ENCODE data around the gene EBF4.
"Not testable (repeated sequence)": the region's sequence is repeated elsewhere in the genome, so short reads cannot be mapped to it uniquely, and the experiment has no call there.

The EBF4 gene

GRCh38 chr20:2760297-2760951 is 67.8 kb downstream of the EBF4 start:
- DNase-seq, result no peak

GRCh38 chr20:2760952-2761305 is 68.3 kb downstream of the EBF4 start:
- no peak for DNase-seq

GRCh38 chr20:2761885-2762284 is 69.3 kb downstream of the EBF4 start:
- no peak for DNase-seq

- no peak for DNase-seq
Observed at GRCh38 chr20:2762578-2763131, 70.1 kb downstream of the EBF4 start.

- DNase-seq, result no peak
Observed at GRCh38 chr20:2763186-2763585, 70.6 kb downstream of the EBF4 start.

GRCh38 chr20:2767768-2768631 is 75.4 kb downstream of the EBF4 start:
- DNase-seq, result no peak

- DNase-seq, result no peak
Observed at GRCh38 chr20:2768632-2769015, 76.0 kb downstream of the EBF4 start.

- not testable (repeated sequence) for DNase-seq
Observed at GRCh38 chr20:2770091-2770490, 77.5 kb downstream of the EBF4 start.

GRCh38 chr20:2771631-2772080 is 79.1 kb downstream of the EBF4 start:
- no peak for DNase-seq

GRCh38 chr20:2773812-2774211 is 81.2 kb downstream of the EBF4 start:
- DNase-seq, result no peak

- DNase-seq, result no peak
Observed at GRCh38 chr20:2775139-2775538, 82.6 kb downstream of the EBF4 start.

- no peak for DNase-seq
Observed at GRCh38 chr20:2778602-2779321, 86.2 kb downstream of the EBF4 start.

GRCh38 chr20:2780948-2781347 is 88.4 kb downstream of the EBF4 start:
- DNase-seq, result no peak

GRCh38 chr20:2783908-2784566 is 91.5 kb downstream of the EBF4 start:
- DNase-seq, result no peak

GRCh38 chr20:2793471-2793870 is 100.9 kb downstream of the EBF4 start:
- no peak for DNase-seq

GRCh38 chr20:2794202-2794748 is 101.7 kb downstream of the EBF4 start:
- DNase-seq, result no peak

GRCh38 chr20:2794866-2795447 is 102.4 kb downstream of the EBF4 start:
- no peak for DNase-seq

- no peak for DNase-seq
Observed at GRCh38 chr20:2795451-2795850, 102.9 kb downstream of the EBF4 start.

GRCh38 chr20:2796011-2796660 is 103.6 kb downstream of the EBF4 start:
- no peak for DNase-seq

- DNase-seq, result no peak
Observed at GRCh38 chr20:2797136-2797983, 104.8 kb downstream of the EBF4 start.

Data from NCI-H1694 treated with DMSO at 0.1 percent for 48 hours (cell line).